OCI-LY3 (cell line): ENCODE results near the gene EHBP1.

Experiments used
- H2AFZ ChIP-seq: fragments of 200-600, 300-600 bp; shearing (Covaris generic); 2 replicates; pipeline ENCODE4 v1.6.0; 2014; ENCODE audit warnings: antibody characterized with exemption, low read depth, low read length
- H3K27ac ChIP-seq: fragments of 200-600, 300-600 bp; sonication (generic); 2 replicates; pipeline ENCODE4 v1.5.1; 2014; ENCODE audit warnings: mild to moderate bottlenecking, low read length, moderate library complexity, mixed read lengths
- H3K27me3 ChIP-seq: fragments of 200-600, 300-600 bp; sonication (generic); 2 replicates; pipeline ENCODE4 v1.6.1; 2014; ENCODE audit warnings: low read depth, low read length, mixed read lengths
- H3K36me3 ChIP-seq: fragments of 200-600, 300-600 bp; sonication (generic); replicated peaks from 2 replicates; pipeline ENCODE3; 2014; ENCODE audit warnings: low read depth, low read length, mixed read lengths
- H3K4me1 ChIP-seq: fragments of 300-600, 200-600 bp; sonication (generic); 2 replicates; pipeline ENCODE4 v1.6.1; 2014; ENCODE audit warnings: low read length, mixed read lengths
- H3K4me2 ChIP-seq: fragments of 200-600, 300-600 bp; sonication (generic); 2 replicates; pipeline ENCODE4 v1.6.1; 2014; ENCODE audit warnings: low read length, mixed read lengths
- H3K4me3 ChIP-seq: fragments of 300-600, 200-600 bp; sonication (generic); 2 replicates; pipeline ENCODE4 v1.5.1; 2014; ENCODE audit warnings: antibody characterized with exemption, mild to moderate bottlenecking, low read length, moderate library complexity
- H3K79me2 ChIP-seq: fragments of 300-600, 200-600 bp; shearing (Covaris generic); 2 replicates; pipeline ENCODE4 v1.6.1; 2014; ENCODE audit warnings: mild to moderate bottlenecking, low read length, mixed read lengths
- H3K9ac ChIP-seq: fragments of 300-600, 200-600 bp; shearing (Covaris generic); 2 replicates; pipeline ENCODE4 v1.6.0; 2014; ENCODE audit warnings: mild to moderate bottlenecking, low read length, moderate library complexity
- H3K9me3 ChIP-seq: fragments of 200-600, 300-600 bp; shearing (Covaris generic); 2 replicates; pipeline ENCODE4 v1.6.1; 2014; ENCODE audit warnings: low read length, mixed read lengths; ENCODE audit not compliant: insufficient read depth
- H4K20me1 ChIP-seq: fragments of 200-600, 300-600 bp; sonication (generic); 2 replicates; pipeline ENCODE4 v1.6.1; 2016; ENCODE audit warnings: low read length, mixed read lengths; ENCODE audit not compliant: insufficient read depth
- EZH2phosphoT487 ChIP-seq: fragments of 200-600 bp; shearing (Covaris generic); IDR thresholded peaks from 2 replicates; pipeline ENCODE4 v1.6.1; 2018; ENCODE audit warnings: antibody characterized with exemption, mixed run types, low read depth
- TF ChIP-seq, protein P1 (sequence below): fragments of 200-600, 300-600 bp; sonication (generic); IDR thresholded peaks from 2 replicates; pipeline ENCODE4 v1.5.1; 2014; ENCODE audit warnings: antibody characterized with exemption, low read length, low read depth

EHBP1 gene

DNA sequence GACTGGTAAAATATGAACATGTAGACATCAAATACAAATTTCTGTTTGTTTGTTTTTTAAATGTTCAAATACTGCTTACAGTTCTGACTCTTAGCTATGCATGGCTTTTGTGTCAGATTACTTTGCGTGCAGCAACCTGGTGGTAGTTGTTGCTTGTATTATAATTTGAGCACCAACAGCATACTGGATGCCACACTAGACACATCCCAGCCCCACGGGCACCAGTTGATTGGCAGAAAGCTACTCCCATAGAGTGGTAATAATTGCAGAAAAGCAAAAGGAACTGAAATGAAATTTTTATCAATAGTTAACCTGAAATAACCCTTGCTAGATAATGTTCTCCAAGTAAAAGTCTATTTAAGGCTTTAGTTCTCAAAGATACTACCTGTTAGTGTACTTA, 91.6 kb downstream of the EHBP1 start:
- no peaks in the 10 kb centered on the region for H3K4me1 ChIP-seq
- no peak overlapping the region for H3K27ac ChIP-seq

DNA sequence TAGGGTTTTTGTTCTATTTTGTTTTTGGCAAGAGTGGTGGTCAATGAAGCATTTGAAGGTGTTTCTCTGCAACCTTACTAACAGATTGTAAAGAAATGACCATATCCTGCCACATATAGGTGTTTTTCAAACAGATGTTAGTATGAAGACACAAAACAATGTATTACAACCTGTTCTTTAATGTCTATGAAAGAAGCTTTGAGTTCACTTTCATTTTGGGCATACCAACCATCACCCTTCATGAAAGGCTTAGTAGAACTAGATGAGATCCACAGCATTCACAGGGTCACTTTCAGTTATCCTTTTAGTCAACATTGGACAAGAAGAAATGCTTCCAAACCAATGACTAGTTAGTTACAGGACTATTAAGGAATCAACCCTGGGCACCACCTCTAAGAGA, 95.1 kb downstream of the EHBP1 start:
- Histone ChIP-seq H3K79me2 (no peaks in the 10 kb centered on the region), H2AFZ (no peak overlapping the region), H3K4me3 (no peak overlapping the region), H3K27me3 (no peaks in the 10 kb centered on the region), H3K9ac (no peak overlapping the region), H3K36me3 (no peaks in the 10 kb centered on the region), H3K4me1 (no peaks in the 10 kb centered on the region), H3K4me2 (no peak overlapping the region), H4K20me1 (no peaks in the 10 kb centered on the region), H3K9me3 (no peaks in the 10 kb centered on the region), H3K27ac (no peak overlapping the region)
- TF ChIP-seq EZH2phosphoT487: no peak
- TF ChIP-seq, protein P1, sequence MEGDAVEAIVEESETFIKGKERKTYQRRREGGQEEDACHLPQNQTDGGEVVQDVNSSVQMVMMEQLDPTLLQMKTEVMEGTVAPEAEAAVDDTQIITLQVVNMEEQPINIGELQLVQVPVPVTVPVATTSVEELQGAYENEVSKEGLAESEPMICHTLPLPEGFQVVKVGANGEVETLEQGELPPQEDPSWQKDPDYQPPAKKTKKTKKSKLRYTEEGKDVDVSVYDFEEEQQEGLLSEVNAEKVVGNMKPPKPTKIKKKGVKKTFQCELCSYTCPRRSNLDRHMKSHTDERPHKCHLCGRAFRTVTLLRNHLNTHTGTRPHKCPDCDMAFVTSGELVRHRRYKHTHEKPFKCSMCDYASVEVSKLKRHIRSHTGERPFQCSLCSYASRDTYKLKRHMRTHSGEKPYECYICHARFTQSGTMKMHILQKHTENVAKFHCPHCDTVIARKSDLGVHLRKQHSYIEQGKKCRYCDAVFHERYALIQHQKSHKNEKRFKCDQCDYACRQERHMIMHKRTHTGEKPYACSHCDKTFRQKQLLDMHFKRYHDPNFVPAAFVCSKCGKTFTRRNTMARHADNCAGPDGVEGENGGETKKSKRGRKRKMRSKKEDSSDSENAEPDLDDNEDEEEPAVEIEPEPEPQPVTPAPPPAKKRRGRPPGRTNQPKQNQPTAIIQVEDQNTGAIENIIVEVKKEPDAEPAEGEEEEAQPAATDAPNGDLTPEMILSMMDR: no peak

More for the DNA sequence above, 91.6 kb downstream of the EHBP1 start:
- Histone ChIP-seq H3K27me3 (no peaks in the 10 kb centered on the region), H4K20me1 (no peaks in the 10 kb centered on the region), H3K4me3 (no peak overlapping the region), H3K9ac (no peak overlapping the region), H2AFZ (no peak overlapping the region), H3K9me3 (no peaks in the 10 kb centered on the region), H3K4me2 (no peak overlapping the region), H3K79me2 (no peaks in the 10 kb centered on the region), H3K36me3 (no peaks in the 10 kb centered on the region)
- TF ChIP-seq, protein P1: no peak
- no peak for TF ChIP-seq EZH2phosphoT487

DNA sequence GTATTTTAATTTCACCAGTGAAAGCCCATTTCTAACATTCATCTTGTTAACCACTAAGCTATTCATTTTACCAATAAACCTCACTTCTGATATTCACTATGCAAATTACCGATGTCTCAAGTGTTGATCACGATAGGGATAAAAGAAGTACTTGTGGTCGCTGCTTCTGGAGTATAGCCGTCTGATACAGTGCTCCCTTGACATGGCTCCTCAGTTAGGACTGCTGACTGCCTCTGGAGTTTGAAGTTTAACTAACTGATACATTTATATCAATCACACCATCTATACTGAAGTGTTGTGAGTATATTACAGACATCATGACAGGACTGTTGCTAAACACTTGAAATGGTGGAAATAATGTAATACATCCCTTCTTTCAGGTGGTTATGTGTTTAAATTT, 95.6 kb downstream of the EHBP1 start:
- Histone ChIP-seq H3K4me1 (no peaks in the 10 kb centered on the region), H3K79me2 (no peaks in the 10 kb centered on the region), H2AFZ (no peak overlapping the region)

DNA sequence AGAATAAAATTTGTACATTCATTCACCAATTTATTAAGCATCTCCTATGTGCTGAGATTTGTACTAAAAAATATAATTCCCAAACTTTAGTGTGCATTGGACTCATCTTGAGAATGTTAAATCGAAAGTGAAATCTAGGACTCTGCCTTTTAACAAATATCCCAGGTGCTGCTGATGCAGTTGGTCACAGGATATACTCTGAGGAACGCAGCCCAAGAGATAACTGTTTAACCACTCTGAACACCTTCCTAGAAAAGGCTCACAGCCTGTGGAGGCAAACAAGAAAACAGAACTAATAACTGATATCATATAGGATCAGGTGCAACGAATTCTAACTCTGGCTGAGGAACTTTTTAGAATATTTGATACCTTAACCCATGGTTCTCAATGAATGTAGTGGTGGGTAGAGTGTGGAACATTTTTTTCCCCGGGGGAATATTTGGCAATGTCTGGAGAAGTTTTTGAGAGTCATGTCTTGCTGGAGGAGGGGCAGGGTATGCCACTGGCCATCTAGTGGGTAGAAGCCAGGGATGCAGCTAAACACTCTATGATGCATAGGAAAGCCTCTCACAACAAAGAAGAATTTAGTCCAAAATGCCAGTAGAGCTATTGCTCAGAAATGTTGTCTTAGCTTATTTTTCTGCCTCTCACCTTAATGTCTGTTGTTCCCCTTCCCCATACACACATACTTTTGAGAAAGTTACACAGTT, 96.5 kb downstream of the EHBP1 start:
- H4K20me1 ChIP-seq: no peaks in the 10 kb centered on the region
- no peak overlapping the region for H3K4me2 ChIP-seq
- no peaks in the 10 kb centered on the region for H3K79me2 ChIP-seq
- H3K9ac ChIP-seq: no peak overlapping the region
- H3K9me3 ChIP-seq: no peaks in the 10 kb centered on the region
- H3K4me1 ChIP-seq: no peaks in the 10 kb centered on the region
- H3K4me3 ChIP-seq: no peak overlapping the region
- H3K27me3 ChIP-seq: no peaks in the 10 kb centered on the region
- H2AFZ ChIP-seq: no peak overlapping the region
- no peak overlapping the region for H3K27ac ChIP-seq
- no peak for TF ChIP-seq EZH2phosphoT487
- TF ChIP-seq, protein P1: no peak
- no peaks in the 10 kb centered on the region for H3K36me3 ChIP-seq

More for the DNA sequence above, 95.6 kb downstream of the EHBP1 start:
- no peak for TF ChIP-seq EZH2phosphoT487
- TF ChIP-seq, protein P1: no peak
- H3K36me3 ChIP-seq: no peaks in the 10 kb centered on the region
- no peak overlapping the region for H3K4me3 ChIP-seq
- H3K9ac ChIP-seq: no peak overlapping the region
- no peaks in the 10 kb centered on the region for H3K9me3 ChIP-seq
- H3K27ac ChIP-seq: no peak overlapping the region
- no peak overlapping the region for H3K4me2 ChIP-seq
- no peaks in the 10 kb centered on the region for H4K20me1 ChIP-seq
- no peaks in the 10 kb centered on the region for H3K27me3 ChIP-seq
